HUDEP-2 (cell line): ENCODE measurements around the gene ADAM21.
"Not testable (repeated sequence)": the region's sequence is repeated elsewhere in the genome, so short reads cannot be mapped to it uniquely, and the experiment has no call there.

Experiments used
- DNase-seq, 76 experiments: peaks; one replicate each; lab custom pipeline; 2025; ENCODE audit not compliant: unreplicated experiment in 76 of 76; lab: John Stamatoyannopoulos, UW

ADAM21 gene

DNA sequence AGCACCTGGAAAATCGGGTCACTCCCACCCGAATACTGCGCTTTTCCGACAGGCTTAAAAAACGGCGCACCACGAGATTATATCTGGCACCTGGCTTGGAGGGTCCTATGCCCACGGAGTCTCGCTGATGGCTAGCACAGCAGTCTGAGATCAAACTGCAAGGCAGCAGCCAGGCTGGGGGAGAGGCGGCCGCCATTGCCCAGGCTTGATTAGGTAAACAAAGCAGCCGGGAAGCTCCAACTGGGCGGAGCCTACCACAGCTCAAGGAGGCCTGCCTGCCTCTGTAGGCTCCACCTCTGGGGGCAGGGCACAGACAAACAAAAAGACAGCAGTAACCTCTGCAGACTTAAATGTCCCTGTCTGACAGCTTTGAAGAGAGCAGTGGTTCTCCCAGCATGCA lies 23.5 kb downstream of the ADAM21 start:
- DNase-seq: not testable (repeated sequence)

DNA sequence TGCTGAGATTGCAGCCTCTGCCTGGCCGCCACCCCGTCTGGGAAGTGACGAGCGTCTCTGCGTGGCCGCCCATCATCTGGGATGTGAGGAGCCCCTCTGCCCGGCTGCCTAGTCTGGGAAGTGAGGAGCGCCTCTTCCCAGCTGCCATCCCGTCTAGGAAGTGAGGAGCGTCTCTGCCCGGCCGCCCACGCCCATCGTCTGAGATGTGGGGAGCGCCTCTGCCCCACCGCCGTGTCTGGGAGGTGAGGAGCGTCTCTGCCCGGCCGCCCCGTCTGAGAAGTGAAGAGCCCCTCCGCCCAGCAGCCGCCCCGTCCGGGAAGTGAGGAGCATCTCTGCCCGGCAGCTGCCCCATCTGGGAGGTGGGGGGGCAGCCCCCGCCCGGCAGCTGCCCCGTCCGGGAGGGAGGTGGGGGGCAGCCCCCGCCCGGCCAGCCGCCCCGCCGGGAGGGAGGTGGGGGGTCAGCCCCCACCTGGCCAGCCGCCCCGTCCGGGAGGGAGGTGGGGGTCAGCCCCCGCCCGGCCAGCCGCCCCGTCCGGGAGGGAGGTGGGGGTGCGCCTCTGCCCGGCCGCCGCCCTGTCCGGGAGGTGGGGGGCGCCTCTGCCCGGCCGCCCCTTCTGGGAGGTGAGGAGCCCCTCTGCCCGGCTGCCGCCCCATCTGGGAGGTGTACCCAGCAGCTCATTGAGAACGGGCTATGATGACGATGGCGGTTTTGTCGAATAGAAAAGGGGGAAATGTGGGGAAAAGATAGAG lies 25.6 kb downstream of the ADAM21 start:
- not testable (repeated sequence) for DNase-seq

DNA sequence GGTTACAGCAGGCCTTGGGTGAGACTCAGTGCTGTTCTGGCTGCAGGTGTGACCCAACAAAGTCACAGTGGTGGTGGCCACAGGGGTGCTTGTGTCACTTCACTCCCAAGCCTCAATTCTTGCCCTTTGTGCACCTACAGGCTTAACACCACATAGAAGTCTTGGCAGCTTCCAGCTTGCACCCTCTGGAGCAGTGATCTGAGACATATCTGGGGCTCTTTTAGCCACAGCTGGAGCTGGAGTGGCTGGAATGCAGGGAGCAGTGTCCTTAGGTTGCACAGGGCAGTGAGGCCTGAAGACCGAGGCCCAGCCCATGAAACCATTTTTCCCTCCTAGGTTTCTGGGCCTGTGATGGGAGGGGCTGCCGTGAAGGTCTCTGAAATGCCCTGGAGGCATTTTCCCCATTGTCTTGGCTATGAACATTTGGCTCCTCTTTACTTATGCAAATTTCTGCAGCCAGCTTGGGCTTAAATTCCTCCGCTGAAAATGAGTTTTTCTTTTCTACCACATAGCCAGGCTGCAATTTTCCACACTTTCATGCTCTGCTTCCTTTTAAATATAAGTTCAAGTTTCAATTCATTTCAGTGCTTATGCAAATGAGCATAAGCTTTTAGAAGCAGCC lies 37.7 kb downstream of the ADAM21 start:
- DNase-seq: no peak

DNA sequence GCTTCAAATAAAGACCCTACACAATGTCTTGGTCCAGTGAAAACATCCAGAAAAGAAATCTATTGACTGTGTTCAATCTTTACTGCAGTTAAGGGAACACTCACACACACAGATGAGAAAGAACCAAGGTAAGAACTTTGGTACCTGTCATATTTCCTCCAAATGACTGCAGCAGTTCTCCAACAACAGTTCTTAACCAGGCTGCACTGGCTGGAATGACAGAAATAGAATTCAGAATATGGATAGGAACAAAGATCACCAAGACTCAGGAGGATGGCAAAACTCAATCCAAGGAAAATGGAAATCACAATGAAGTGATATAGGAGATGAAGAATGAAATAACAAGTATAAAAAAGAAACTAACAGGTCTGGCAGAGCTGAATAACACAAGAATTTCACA lies 46.2 kb downstream of the ADAM21 start:
- no peak for DNase-seq
